Thoracic aorta (tissue), 2 donors: ENCODE measurements around the gene CP. TPM values are rescaled to one million over a fixed set of nuclear protein-coding genes. Genes with fewer than 3 reads are reported as not detected.
"Not testable (repeated sequence)": the region's sequence is repeated elsewhere in the genome, so short reads cannot be mapped to it uniquely, and the experiment has no call there.

Source experiments
- ATAC-seq: fragments of 150-250 bp; one replicate; pipeline ENCODE4 v1.8.0; 2017; ENCODE audit warnings: low read depth; ENCODE audit not compliant: insufficient number of reproducible peaks, low FRiP score
- DNase-seq: peaks from one replicate; pipeline ENCODE4 v3.0.0-alpha.2; 2020; ENCODE audit warnings: low spot score
- H3K27ac ChIP-seq, 2 donors: fragments of 200-600 bp; sonication (generic); 1 replicate in 1 of 2; 2 replicates in 1 of 2; pipeline ENCODE4 v1.5.1; 2016; ENCODE audit warnings: mild to moderate bottlenecking in 2 of 2, moderate library complexity in 2 of 2
- H3K27me3 ChIP-seq: fragments of 200-600 bp; sonication (generic); replicated peaks from 2 replicates; pipeline ENCODE4 v1.6.0; 2016; ENCODE audit warnings: mild to moderate bottlenecking; ENCODE audit not compliant: insufficient read depth
- H3K36me3 ChIP-seq: fragments of 200-600 bp; sonication (generic); one replicate; pipeline ENCODE4 v1.5.1; 2016
- H3K4me1 ChIP-seq, 2 donors: fragments of 200-600 bp; sonication (generic); 1 replicate in 1 of 2; 2 replicates in 1 of 2; pipeline versions ENCODE4 v1.5.1 to v1.6.0; 2016; ENCODE audit warnings: low read depth in 2 of 2, mild to moderate bottlenecking in 1 of 2; ENCODE audit not compliant: control insufficient read depth in 1 of 2
- H3K4me3 ChIP-seq: fragments of 200-600 bp; sonication (generic); 2 replicates; pipeline ENCODE4 v1.5.1; 2016; ENCODE audit warnings: mild to moderate bottlenecking
- H3K9me3 ChIP-seq: fragments of 200-600 bp; sonication (generic); 2 replicates; pipeline ENCODE4 v1.5.1; 2016
- total RNA-seq, 2 donors: library from RNA; depleted of rRNA; stranded (reverse); fragments of >200 nt; gene quantifications; one replicate each; pipeline versions ENCODE4 v1.1.0 to v1.2.3, GENCODE V29; 2016
- TF ChIP-seq, protein P1 (sequence below): fragments of 200-600 bp; sonication (generic); IDR thresholded peaks from one replicate; pipeline ENCODE4 v1.5.1; 2019; ENCODE audit warnings: antibody characterized with exemption

CP gene
- total RNA-seq, 2 donors from 2014 or later: 58.1 to 64.0 TPM

- ATAC-seq (no peak), DNase-seq (no peak)
- Histone ChIP-seq H3K27ac (no peak overlapping the region), H3K9me3 (no peaks in the 10 kb centered on the region), H3K36me3 (no peaks in the 10 kb centered on the region), H3K4me3 (no peak overlapping the region), H3K4me1 (peaks cover 2 to 11% of the 10 kb centered on the region in 2 donors), H3K27me3 (no peaks in the 10 kb centered on the region)
- TF ChIP-seq, protein P1, sequence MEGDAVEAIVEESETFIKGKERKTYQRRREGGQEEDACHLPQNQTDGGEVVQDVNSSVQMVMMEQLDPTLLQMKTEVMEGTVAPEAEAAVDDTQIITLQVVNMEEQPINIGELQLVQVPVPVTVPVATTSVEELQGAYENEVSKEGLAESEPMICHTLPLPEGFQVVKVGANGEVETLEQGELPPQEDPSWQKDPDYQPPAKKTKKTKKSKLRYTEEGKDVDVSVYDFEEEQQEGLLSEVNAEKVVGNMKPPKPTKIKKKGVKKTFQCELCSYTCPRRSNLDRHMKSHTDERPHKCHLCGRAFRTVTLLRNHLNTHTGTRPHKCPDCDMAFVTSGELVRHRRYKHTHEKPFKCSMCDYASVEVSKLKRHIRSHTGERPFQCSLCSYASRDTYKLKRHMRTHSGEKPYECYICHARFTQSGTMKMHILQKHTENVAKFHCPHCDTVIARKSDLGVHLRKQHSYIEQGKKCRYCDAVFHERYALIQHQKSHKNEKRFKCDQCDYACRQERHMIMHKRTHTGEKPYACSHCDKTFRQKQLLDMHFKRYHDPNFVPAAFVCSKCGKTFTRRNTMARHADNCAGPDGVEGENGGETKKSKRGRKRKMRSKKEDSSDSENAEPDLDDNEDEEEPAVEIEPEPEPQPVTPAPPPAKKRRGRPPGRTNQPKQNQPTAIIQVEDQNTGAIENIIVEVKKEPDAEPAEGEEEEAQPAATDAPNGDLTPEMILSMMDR: no peak
Observed at GRCh38 chr3:149198611-149199010, 23.0 kb downstream of the CP start.

DNA sequence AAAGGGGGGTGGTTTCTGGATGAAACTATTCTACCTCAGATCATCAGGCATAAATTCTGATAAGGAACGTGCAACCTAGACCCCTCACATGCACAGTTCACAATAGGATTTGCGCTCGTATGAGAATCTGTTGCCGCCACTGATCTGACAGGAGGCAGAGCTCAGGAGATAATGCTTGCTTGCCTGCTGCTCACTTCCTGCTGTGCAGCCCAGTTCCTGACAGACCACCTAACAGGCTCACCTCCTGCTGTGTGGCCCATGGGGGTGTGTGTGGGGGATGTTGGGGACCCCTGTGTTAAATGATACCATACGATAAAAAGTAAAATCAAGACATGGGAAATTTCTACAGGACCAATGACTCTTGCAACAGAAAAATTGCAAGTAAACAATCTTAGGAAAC, 24.0 kb downstream of the CP start:
- ATAC-seq (no peak), DNase-seq (no peak)
- Histone ChIP-seq H3K4me1 (peaks cover 2 to 12% of the 10 kb centered on the region in 2 donors), H3K27ac (no peak overlapping the region), H3K36me3 (no peaks in the 10 kb centered on the region), H3K9me3 (no peaks in the 10 kb centered on the region), H3K4me3 (no peak overlapping the region), H3K27me3 (no peaks in the 10 kb centered on the region)
- TF ChIP-seq, protein P1: no peak

GRCh38 chr3:149196805-149197592, 24.6 kb downstream of the CP start:
- H3K36me3 ChIP-seq, H3K27me3 ChIP-seq, H3K4me3 ChIP-seq, DNase-seq, H3K27ac ChIP-seq, H3K9me3 ChIP-seq, ATAC-seq: not testable (repeated sequence)
- peaks cover 2 to 12% of the 10 kb centered on the region in 2 donors for H3K4me1 ChIP-seq

GRCh38 chr3:149195221-149195620, 26.4 kb downstream of the CP start:
- Histone ChIP-seq H3K27me3 (no peaks in the 10 kb centered on the region), H3K27ac (no peak overlapping the region), H3K36me3 (no peaks in the 10 kb centered on the region), H3K4me1 (peaks cover 2 to 12% of the 10 kb centered on the region in 2 donors), H3K4me3 (no peak overlapping the region), H3K9me3 (no peaks in the 10 kb centered on the region)
- ATAC-seq (no peak), DNase-seq (no peak)
- TF ChIP-seq, protein P1: no peak

DNA sequence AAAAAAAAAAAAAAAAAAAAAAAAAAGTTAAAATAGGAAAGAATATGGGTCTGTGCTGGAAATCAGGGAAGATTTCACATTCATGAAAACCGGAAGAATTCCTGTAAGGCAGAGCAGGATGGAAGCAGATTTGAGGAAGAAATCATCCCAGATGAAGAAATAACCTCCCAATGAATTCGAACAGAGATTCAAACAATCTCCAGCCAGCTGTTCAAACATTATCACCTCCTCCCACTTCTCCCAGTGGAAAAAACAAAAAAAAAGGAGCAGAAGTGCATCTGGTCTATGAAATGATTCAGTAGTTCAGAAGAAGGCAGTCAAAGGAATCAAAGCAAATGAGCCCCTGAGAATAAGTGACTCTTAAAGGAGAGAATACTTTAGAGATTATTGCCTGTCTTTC, 33.1 kb downstream of the CP start:
- Histone ChIP-seq H3K36me3 (no peaks in the 10 kb centered on the region), H3K27ac (no peak overlapping the region), H3K4me1 (no peaks in the 10 kb centered on the region), H3K4me3 (no peak overlapping the region), H3K27me3 (no peaks in the 10 kb centered on the region), H3K9me3 (no peaks in the 10 kb centered on the region)
- ATAC-seq: no peak
- TF ChIP-seq, protein P1: no peak
- no peak for DNase-seq
